HFFc6 (cell line): Measurements from ENCODE around the gene CAMKK1. TPM values are rescaled to one million over a fixed set of nuclear protein-coding genes. Genes with fewer than 3 reads are reported as not detected.

Experiments
- DNase-seq: peaks from one replicate; pipeline ENCODE4 v3.0.0-alpha.2; 2018
- H3K27ac Mint-ChIP-seq: 2 replicates; pipeline ENCODE4 v1.8.0; 2020; ENCODE audit warnings: mild to moderate bottlenecking, mixed read lengths
- H3K27me3 Mint-ChIP-seq: 2 replicates; pipeline ENCODE4 v1.8.0; 2021; ENCODE audit warnings: mild to moderate bottlenecking, moderate library complexity, mixed read lengths; ENCODE audit not compliant: insufficient read depth
- H3K36me3 Mint-ChIP-seq: 2 replicates; pipeline ENCODE4 v1.8.0; 2021; ENCODE audit warnings: low read depth, mixed read lengths
- H3K4me1 Mint-ChIP-seq: 2 replicates; pipeline ENCODE4 v1.8.0; 2020; ENCODE audit warnings: low read depth, mixed read lengths
- H3K4me3 Mint-ChIP-seq: 2 replicates; pipeline ENCODE4 v1.8.0; 2020; ENCODE audit warnings: mild to moderate bottlenecking, moderate library complexity, mixed read lengths
- H3K9me3 Mint-ChIP-seq: 2 replicates; pipeline ENCODE4 v1.8.0; 2020; ENCODE audit warnings: mild to moderate bottlenecking, mixed read lengths
- total RNA-seq, 6 experiments: library from RNA; stranded (reverse); fragmentation: NEBNext Ultra II Directional; extraction: Animal tissue kit (Norgen Biotek cat#: 25700); gene quantifications; 2 replicates in 1 of 6; 3 replicates in 5 of 6; pipeline ENCODE4 v1.2.3, GENCODE V29; 2021
- TF ChIP-seq, protein P1 (sequence below): fragments of 200-600 bp; sonication (generic); IDR thresholded peaks from 2 replicates; pipeline ENCODE4 v1.5.0; 2021; ENCODE audit warnings: antibody characterized with exemption, mild to moderate bottlenecking

CAMKK1 gene
- total RNA-seq, 6 experiments from 2014 or later, result 5.4 to 6.9 (median 6.0) TPM

GRCh38 chr17:3911271-3912053 is 18.6 kb upstream of the CAMKK1 start:
- Mint-ChIP-seq H3K9me3 (no peaks in the 10 kb centered on the region), H3K4me3 (no peak overlapping the region), H3K27me3 (peaks cover 6% of the 10 kb centered on the region), H3K27ac (no peak overlapping the region), H3K4me1 (0 out of 2 replicates have a peak, but pooled peaks cover 4% of the 10 kb centered on the region), H3K36me3 (no peaks in the 10 kb centered on the region)
- DNase-seq, result no peak
- TF ChIP-seq, protein P1, sequence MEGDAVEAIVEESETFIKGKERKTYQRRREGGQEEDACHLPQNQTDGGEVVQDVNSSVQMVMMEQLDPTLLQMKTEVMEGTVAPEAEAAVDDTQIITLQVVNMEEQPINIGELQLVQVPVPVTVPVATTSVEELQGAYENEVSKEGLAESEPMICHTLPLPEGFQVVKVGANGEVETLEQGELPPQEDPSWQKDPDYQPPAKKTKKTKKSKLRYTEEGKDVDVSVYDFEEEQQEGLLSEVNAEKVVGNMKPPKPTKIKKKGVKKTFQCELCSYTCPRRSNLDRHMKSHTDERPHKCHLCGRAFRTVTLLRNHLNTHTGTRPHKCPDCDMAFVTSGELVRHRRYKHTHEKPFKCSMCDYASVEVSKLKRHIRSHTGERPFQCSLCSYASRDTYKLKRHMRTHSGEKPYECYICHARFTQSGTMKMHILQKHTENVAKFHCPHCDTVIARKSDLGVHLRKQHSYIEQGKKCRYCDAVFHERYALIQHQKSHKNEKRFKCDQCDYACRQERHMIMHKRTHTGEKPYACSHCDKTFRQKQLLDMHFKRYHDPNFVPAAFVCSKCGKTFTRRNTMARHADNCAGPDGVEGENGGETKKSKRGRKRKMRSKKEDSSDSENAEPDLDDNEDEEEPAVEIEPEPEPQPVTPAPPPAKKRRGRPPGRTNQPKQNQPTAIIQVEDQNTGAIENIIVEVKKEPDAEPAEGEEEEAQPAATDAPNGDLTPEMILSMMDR, result no peak

- H3K36me3 Mint-ChIP-seq, result no peaks in the 10 kb centered on the region
- DNase-seq, result no peak
- H3K9me3 Mint-ChIP-seq, result no peaks in the 10 kb centered on the region
- no peak overlapping the region for H3K27ac Mint-ChIP-seq
- TF ChIP-seq, protein P1, result no peak
- no peak overlapping the region for H3K4me3 Mint-ChIP-seq
- H3K4me1 Mint-ChIP-seq, result 0 out of 2 replicates have a peak, but pooled peaks cover 4% of the 10 kb centered on the region
- peaks cover 6% of the 10 kb centered on the region for H3K27me3 Mint-ChIP-seq
Observed at GRCh38 chr17:3910420-3911270, 17.8 kb upstream of the CAMKK1 start.

GRCh38 chr17:3909257-3909656 is 16.4 kb upstream of the CAMKK1 start:
- no peak overlapping the region for H3K27ac Mint-ChIP-seq
- TF ChIP-seq, protein P1, result no peak
- peaks cover 6% of the 10 kb centered on the region for H3K27me3 Mint-ChIP-seq
- H3K4me3 Mint-ChIP-seq, result no peak overlapping the region
- no peaks in the 10 kb centered on the region for H3K9me3 Mint-ChIP-seq
- H3K4me1 Mint-ChIP-seq, result 0 out of 2 replicates have a peak, but pooled peaks cover 4% of the 10 kb centered on the region
- DNase-seq, result no peak
- no peaks in the 10 kb centered on the region for H3K36me3 Mint-ChIP-seq

DNA sequence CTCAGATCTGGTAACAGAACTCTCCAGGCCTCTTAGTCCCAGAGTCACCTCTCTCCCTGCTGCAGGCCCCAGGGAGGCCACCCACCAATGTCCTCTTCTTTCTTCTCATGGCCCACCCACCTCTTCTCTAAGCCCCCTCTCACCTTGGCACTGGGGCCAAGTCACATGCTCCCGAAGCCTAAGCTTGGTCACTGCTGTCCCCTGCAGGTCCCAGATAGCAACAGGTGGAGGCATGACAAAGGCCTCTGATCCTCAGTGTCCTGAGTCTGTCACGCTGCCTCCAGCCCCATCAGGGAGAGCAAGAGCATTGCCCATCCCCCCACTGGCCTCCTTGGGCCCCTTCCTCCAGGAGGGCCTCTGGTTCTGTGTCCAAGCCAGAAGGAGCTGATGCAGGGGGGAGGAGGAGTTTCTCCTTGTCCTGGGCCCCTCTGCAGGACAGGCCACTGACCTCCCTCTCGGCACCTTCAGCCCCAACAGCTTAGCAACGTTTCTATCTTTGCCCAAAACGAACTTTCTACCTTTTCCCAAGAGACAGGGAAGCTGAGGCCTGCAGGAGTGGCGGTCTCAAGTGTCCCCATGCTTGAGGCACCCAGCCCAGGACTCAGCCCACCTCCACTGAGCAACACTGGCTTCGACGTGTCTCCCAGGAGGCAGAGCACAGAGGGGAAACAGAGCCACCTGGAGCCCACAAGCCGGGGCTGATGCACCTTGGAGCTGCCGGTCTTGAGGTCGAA is 14.8 kb upstream of the CAMKK1 start:
- no peaks in the 10 kb centered on the region for H3K36me3 Mint-ChIP-seq
- no peak overlapping the region for H3K4me3 Mint-ChIP-seq
- H3K27me3 Mint-ChIP-seq, result peaks cover 6% of the 10 kb centered on the region
- no peak for DNase-seq
- H3K27ac Mint-ChIP-seq, result no peak overlapping the region
- H3K4me1 Mint-ChIP-seq, result no peaks in the 10 kb centered on the region
- TF ChIP-seq, protein P1, result peak; percentile 35; the same call in 1 of the 2 replicates
- H3K9me3 Mint-ChIP-seq, result no peaks in the 10 kb centered on the region

GRCh38 chr17:3906881-3907280 is 14.0 kb upstream of the CAMKK1 start:
- no peak overlapping the region for H3K4me3 Mint-ChIP-seq
- H3K36me3 Mint-ChIP-seq, result no peaks in the 10 kb centered on the region
- H3K9me3 Mint-ChIP-seq, result no peaks in the 10 kb centered on the region
- H3K4me1 Mint-ChIP-seq, result no peaks in the 10 kb centered on the region
- TF ChIP-seq, protein P1, result no peak
- no peak for DNase-seq
- peaks cover 4% of the 10 kb centered on the region; the same call in 1 of the 2 replicates for H3K27me3 Mint-ChIP-seq
- H3K27ac Mint-ChIP-seq, result no peak overlapping the region
